ENCODE data around the gene C16orf74. TPM values are rescaled to one million over a fixed set of nuclear protein-coding genes. Genes with fewer than 3 reads are reported as not detected.

The C16orf74 gene
- total RNA-seq (10 to 100 TPM; 12.1 to 31.1 (median 14.9) TPM), polyA plus RNA-seq (100 to 1,000 TPM in 1 of 3 donors, 10 to 100 TPM in 2; 38.0 to 107 (median 73.4) TPM)
- long read RNA-seq, donor 1, partial matches to known transcripts, result 0 of 4 reads
- long read RNA-seq, donor 1, other reads (novel, unspliced or antisense), result 0 of 4 reads
- long read RNA-seq, donor 2, transcript C16orf74-201 (4 exons, 906 nt), result major isoform, 5 of 6 reads
- long read RNA-seq, donor 2, partial matches to known transcripts, result 0 of 6 reads
- long read RNA-seq, donor 2, other reads (novel, unspliced or antisense), result 0 of 6 reads

- peak; percentile 89 for DNase-seq
- H3K36me3 ChIP-seq, result no peaks in the 10 kb centered on the region
- WGBS, 5 donors, result 3 to 14% (median 8%) methylated on average over 33 to 96 of the region's 96 CpGs
- H3K4me1 ChIP-seq, result peaks cover 29 to 98% (median 91%) of the 10 kb centered on the region in 6 donors
- intact Hi-C loops (cut with DNase I; ENCODE audit: low total_unique reads), result no loop called here
- TF ChIP-seq POLR2A (IDR thresholded peaks at IDR 0.05) (no peak), CTCF (IDR thresholded peaks at IDR 0.05 in 8 of 11, conservative IDR thresholded peaks at IDR 0.05 in 3 of 11) (no peak), POLR2AphosphoS5 (IDR thresholded peaks at IDR 0.05) (peak in 2 of 3 donors; percentile 39 to 60)
- H3K27ac ChIP-seq, result peak within 1 kb of the TSS in 7 of 8 donors; percentile 26 to 87 (median 70)
- peaks cover 0 to 51% (median 15%) of the 10 kb centered on the region in 7 donors for H3K27me3 ChIP-seq (replicated peaks in 1 of 7)
- H3K9me3 ChIP-seq, result no peaks in the 10 kb centered on the region
- peak within 1 kb of the TSS; percentile 52 to 82 (median 69) for H3K4me3 ChIP-seq
These were observed at the start of gene C16orf74 for GRCh38 chr16:85750827-85751697. TSS of gene C16orf74 (minus strand) at chr16:85751096. CDS start at chr16:85735217, 15,879 bp downstream.

- intact Hi-C loops (cut with DNase I; ENCODE audit: low total_unique reads), result no loop called here
- peak overlapping the region; percentile 72 to 100 (median 96) for H3K4me3 ChIP-seq
- H3K4me1 ChIP-seq, result peaks cover 24 to 79% (median 54%) of the 10 kb centered on the region in 6 donors
- peaks cover 0 to 64% (median 45%) of the 10 kb centered on the region in 6 donors for H3K36me3 ChIP-seq
- H3K27ac ChIP-seq, result peak overlapping the region; percentile 83 to 94 (median 91)
- no peaks in the 10 kb centered on the region for H3K27me3 ChIP-seq (replicated peaks in 1 of 7)
- H3K9me3 ChIP-seq, result no peaks in the 10 kb centered on the region
- 15 to 32% (median 22%) methylated on average over 9 of the region's 9 CpGs for WGBS, 5 donors
- TF ChIP-seq POLR2AphosphoS5 (IDR thresholded peaks at IDR 0.05) (no peak), POLR2A (IDR thresholded peaks at IDR 0.05) (no peak), CTCF (IDR thresholded peaks at IDR 0.05 in 8 of 11, conservative IDR thresholded peaks at IDR 0.05 in 3 of 11) (no peak)
- DNase-seq, result no peak
These were observed 49.4 kb upstream of the C16orf74 start for GRCh38 chr16:85800321-85800669.

GRCh38 chr16:85799497-85800320, 48.8 kb upstream of the C16orf74 start, which contains the start of the genes COX4I1 and EMC8:
TSS of gene COX4I1 (plus strand) at chr16:85799695. CDS start at chr16:85801206, 1,511 bp downstream.
TSS of gene EMC8 (minus strand) at chr16:85799544. CDS start at chr16:85799295, 249 bp downstream.
- peaks cover 0 to 64% (median 45%) of the 10 kb centered on the region in 6 donors for H3K36me3 ChIP-seq
- DNase-seq, result peak; percentile 99
- H3K4me3 ChIP-seq, result peak within 1 kb of the TSS; percentile 72 to 100 (median 96)
- TF ChIP-seq CTCF (IDR thresholded peaks at IDR 0.05 in 8 of 11, conservative IDR thresholded peaks at IDR 0.05 in 3 of 11), result peak in 4 of 11 experiments; percentile 2 to 43 (median 16)
- TF ChIP-seq POLR2A (IDR thresholded peaks at IDR 0.05), result peak in 1 of 3 donors; percentile 40
- TF ChIP-seq POLR2AphosphoS5 (IDR thresholded peaks at IDR 0.05), result peak; percentile 94 to 98 (median 97)
- H3K27ac ChIP-seq, result peak within 1 kb of the TSS; percentile 83 to 94 (median 91)
- no peaks in the 10 kb centered on the region for H3K9me3 ChIP-seq
- intact Hi-C loops (cut with DNase I; ENCODE audit: low total_unique reads), result no loop called here
- WGBS, 5 donors, result 0% methylated on average over 3 to 87 of the region's 87 CpGs
- H3K27me3 ChIP-seq (replicated peaks in 1 of 7), result no peaks in the 10 kb centered on the region
- peaks cover 24 to 85% (median 55%) of the 10 kb centered on the region in 6 donors for H3K4me1 ChIP-seq
